Heart right ventricle (tissue), 16 donors: Measurements from ENCODE around the gene SNRK. TPM values are rescaled to one million over a fixed set of nuclear protein-coding genes. Genes with fewer than 3 reads are reported as not detected.

Experiments
- ATAC-seq, 8 donors: fragments of 200-7000 bp; cut with Tn5 transposase; one replicate each; pipeline ENCODE4 v1.9.1; 2020; ENCODE audit warnings: mild to moderate bottlenecking in 8 of 8, moderate library complexity in 8 of 8, moderate number of reproducible peaks in 1 of 8
- DNase-seq, 2 donors: peaks; one replicate each; pipeline ENCODE4 v3.0.0-alpha.2; 2020
- H3K27ac ChIP-seq, 10 donors: fragments of 200-600 bp; sonication (generic) in 2 of 10; one replicate each; pipeline versions ENCODE4 v1.5.0 to v1.8.0; 2020 to 2022; ENCODE audit warnings: mild to moderate bottlenecking in 3 of 10
- H3K27me3 ChIP-seq, 7 donors: fragments of 200-600 bp; one replicate each; pipeline ENCODE4 v1.8.0; 2021 to 2022; ENCODE audit warnings: mild to moderate bottlenecking in 2 of 7
- H3K36me3 ChIP-seq, 9 donors: fragments of 200-600 bp; sonication (generic) in 1 of 9; one replicate each; pipeline versions ENCODE4 v1.5.0 to v1.8.0; 2020 to 2022; ENCODE audit warnings: mild to moderate bottlenecking in 2 of 9
- H3K4me1 ChIP-seq, 9 donors: fragments of 200-600 bp; sonication (generic) in 1 of 9; one replicate each; pipeline versions ENCODE4 v1.5.0 to v1.8.0; 2020 to 2022; ENCODE audit warnings: mild to moderate bottlenecking in 4 of 9
- H3K4me3 ChIP-seq, 10 donors: fragments of 200-600 bp; sonication (generic) in 2 of 10; one replicate each; pipeline versions ENCODE4 v1.5.0 to v1.8.0; 2020 to 2022; ENCODE audit warnings: mild to moderate bottlenecking in 7 of 10, moderate library complexity in 2 of 10
- H3K9me3 ChIP-seq, 11 donors: fragments of 200-600 bp in 10 of 11; sonication (generic) in 2 of 11; one replicate each; pipeline versions ENCODE4 v1.5.0 to v1.8.0; 2013 to 2022; ENCODE audit warnings: mild to moderate bottlenecking in 2 of 11, control low read depth in 1 of 11, moderate library complexity in 1 of 11
- CTCF ChIP-seq, 9 donors: fragments of 200-600 bp; sonication (generic) in 2 of 9; IDR thresholded peaks; one replicate each; pipeline versions ENCODE4 v1.5.0 to v1.8.0; 2021 to 2022; ENCODE audit warnings: antibody characterized with exemption in 9 of 9, mild to moderate bottlenecking in 5 of 9, moderate library complexity in 1 of 9
- WGBS, 2 donors: extraction: QIAGEN DNeasy Blood & Tissue Kit; methylation state at CpG; one replicate each; pipeline ENCODE4 v1.1.7; 2013; ENCODE audit warnings: inconsistent platforms in 1 of 2; 5-methylcytosine and 5-hydroxymethylcytosine counted together
- intact Hi-C, 10 donors: fragments of 100-400 bp; cut with DNase I; formaldehyde crosslinking; loops; one replicate each; pipeline versions ENCODE4 v1.11.1 to v1.14.2; 2022
- polyA plus RNA-seq, 2 donors: library from polyadenylated mRNA; stranded (reverse); fragments of 200-250 nt; gene quantifications; one replicate each; pipeline ENCODE4 v1.2.3, GENCODE V29; 2013
- total RNA-seq, 10 donors: library from RNA; stranded (reverse); fragmentation: NEBNext Ultra II Directional in 3 of 10; extraction: Animal tissue kit (Norgen Biotek cat#: 25700) in 3 of 10; gene quantifications; one replicate each; pipeline versions ENCODE4 v1.2.1 to v1.2.4, GENCODE V29; 2021 to 2023
- donor health status: Arrhythmogenic right ventricular cardiomyopathy.
- donor health status: ischemic (EF 13 %, LVEDD 7.1; RV severe dilation, severe dysfunction).
- donor health status: healthy with polysubstance abuse.
- donor health status: DM: no; HTN: yes; CAD: no.
- donor health status: DM: no; HTN: no; CAD: no.
- donor health status: ischemic (EF 25% LVEDD 6.9; RV normal size, moderate dysfunction).
- donor health status: ischemic (EF 25% LVEDD 5.7; RV mildly dilated, moderate dysfunction).
- donor health status: healthy.
- donor health status: DM: yes; HTN: yes; CAD: no.
- donor health status: Ischemic cardiomyopathy.
- donor health status: ischemic (EF 35%, LVEDD 5.7; RV mildly dilated, moderate dysfunction).
- donor health status: nonischemic (EF 11% LVEDD 7.7; RV severe dilation, severe dysfunction).
- donor health status: DM: yes; HTN: yes; CAD: no.
- donor health status: PGD.
- donor health status: ischemic (EF 29% LVEDD 5.4; RV normal size, mild dysfunction).
- donor health status: nonischemic (EF 23%, LVEDD 6.1; RV moderate dilation, normal function).

The SNRK gene
- total and polyA plus RNA-seq, 12 donors = 11.4 to 51.9 (median 27.8) TPM

- H3K4me3 ChIP-seq = no peak overlapping the region
- H3K27me3 ChIP-seq = no peaks in the 10 kb centered on the region
- H3K36me3 ChIP-seq = peaks cover 0 to 100% (median 88%) of the 10 kb centered on the region in 9 donors
- no peak for ATAC-seq
- peak overlapping the region in 2 of 10 donors; percentile 12 to 27 for H3K27ac ChIP-seq
- DNase-seq = no peak
- intact Hi-C loops = no loop called here
- no peak for TF ChIP-seq CTCF (IDR thresholded peaks at IDR 0.05)
- peaks cover 0 to 8% (median 5%) of the 10 kb centered on the region in 11 donors for H3K9me3 ChIP-seq
- WGBS, 2 donors = 81 to 84% methylated on average over 3 of the region's 3 CpGs
- H3K4me1 ChIP-seq = peaks cover 0 to 58% (median 37%) of the 10 kb centered on the region in 9 donors
Observed at GRCh38 chr3:43343815-43344214, 57.5 kb downstream of the SNRK start.

- H3K4me3 ChIP-seq = no peak overlapping the region
- no peak for ATAC-seq
- peak overlapping the region in 2 of 10 donors; percentile 23 to 26 for H3K27ac ChIP-seq
- H3K36me3 ChIP-seq = peaks cover 0 to 100% (median 88%) of the 10 kb centered on the region in 9 donors
- 96 to 98% methylated on average over 3 of the region's 3 CpGs for WGBS, 2 donors
- H3K9me3 ChIP-seq = peaks cover 0 to 1% (median 0%) of the 10 kb centered on the region in 11 donors
- no peak for TF ChIP-seq CTCF (IDR thresholded peaks at IDR 0.05)
- H3K27me3 ChIP-seq = no peaks in the 10 kb centered on the region
- intact Hi-C loops = no loop called here
- DNase-seq = no peak
- H3K4me1 ChIP-seq = peaks cover 0 to 63% (median 40%) of the 10 kb centered on the region in 9 donors
Observed at GRCh38 chr3:43344520-43344919, 58.2 kb downstream of the SNRK start.

GRCh38 chr3:43345246-43345645, 58.9 kb downstream of the SNRK start:
- WGBS, 2 donors = 80 to 86% methylated on average over 4 of the region's 4 CpGs
- no peak for TF ChIP-seq CTCF (IDR thresholded peaks at IDR 0.05)
- Histone ChIP-seq H3K27ac (peak overlapping the region in 3 of 10 donors; percentile 23 to 48 (median 26)), H3K4me1 (peaks cover 0 to 68% (median 41%) of the 10 kb centered on the region in 9 donors), H3K4me3 (no peak overlapping the region), H3K27me3 (no peaks in the 10 kb centered on the region), H3K9me3 (no peaks in the 10 kb centered on the region), H3K36me3 (peaks cover 0 to 100% (median 90%) of the 10 kb centered on the region in 9 donors)
- intact Hi-C loops = no loop called here
- DNase-seq (no peak), ATAC-seq (no peak)

GRCh38 chr3:43345877-43346276, 59.5 kb downstream of the SNRK start:
- intact Hi-C loops = no loop called here

More at GRCh38 chr3:43345877-43346276, 59.5 kb downstream of the SNRK start:
- DNase-seq (no peak), ATAC-seq (peak in 4 of 8 donors; percentile 19 to 54 (median 32))
- WGBS, 2 donors = 74 to 75% methylated on average over 6 of the region's 6 CpGs
- no peak for TF ChIP-seq CTCF (IDR thresholded peaks at IDR 0.05)
- Histone ChIP-seq H3K27ac (peak overlapping the region in 3 of 10 donors; percentile 26 to 48 (median 41)), H3K4me3 (no peak overlapping the region), H3K9me3 (no peaks in the 10 kb centered on the region), H3K4me1 (peaks cover 0 to 66% (median 41%) of the 10 kb centered on the region in 9 donors), H3K27me3 (no peaks in the 10 kb centered on the region), H3K36me3 (peaks cover 0 to 100% (median 90%) of the 10 kb centered on the region in 9 donors)
